Neuronal stem cell (in vitro differentiated cells): ENCODE results near the gene ANO7.

Source experiments
- DNase-seq: peaks from one replicate; pipeline ENCODE4 v3.0.0-alpha.2; 2013; ENCODE audit warnings: low spot score
- H2AFZ ChIP-seq: one replicate; pipeline ENCODE4 v1.6.1; 2013; ENCODE audit warnings: mild to moderate bottlenecking, low read length, inconsistent platforms
- H2AK5ac ChIP-seq: 2 replicates; pipeline ENCODE4 v1.6.1; 2013; ENCODE audit warnings: low read depth, mild to moderate bottlenecking, inconsistent platforms, low read length, moderate library complexity, mixed read lengths
- H2BK120ac ChIP-seq: 2 replicates; pipeline ENCODE4 v1.6.1; 2013; ENCODE audit warnings: low read depth, mild to moderate bottlenecking, inconsistent platforms, low read length, moderate library complexity, mixed read lengths
- H2BK12ac ChIP-seq: one replicate; pipeline ENCODE4 v1.6.1; 2013; ENCODE audit warnings: low read length, inconsistent platforms
- H2BK15ac ChIP-seq: 2 replicates; pipeline ENCODE4 v1.6.1; 2013; ENCODE audit warnings: mild to moderate bottlenecking, low read length, inconsistent platforms, mixed read lengths
- H2BK5ac ChIP-seq: one replicate; pipeline ENCODE4 v1.6.1; 2013; ENCODE audit warnings: inconsistent platforms, mild to moderate bottlenecking, low read length, moderate library complexity
- H3K14ac ChIP-seq: one replicate; pipeline ENCODE4 v1.6.1; 2013; ENCODE audit warnings: low read length, inconsistent platforms
- H3K18ac ChIP-seq: 2 replicates; pipeline ENCODE4 v1.6.1; 2013; ENCODE audit warnings: low read length, inconsistent platforms
- H3K23ac ChIP-seq: 2 replicates; pipeline ENCODE4 v1.6.1; 2013; ENCODE audit warnings: low read depth, mild to moderate bottlenecking, mixed read lengths, low read length, inconsistent platforms; ENCODE audit not compliant: poor library complexity
- H3K27ac ChIP-seq: replicated peaks from 3 replicates; pipeline ENCODE4 v1.5.1; 2013; ENCODE audit warnings: low read length, inconsistent platforms
- H3K27me3 ChIP-seq, 3 experiments: 2 replicates each; pipeline ENCODE4 v1.6.1; 2013; ENCODE audit warnings: low read length in 3 of 3, mild to moderate bottlenecking in 2 of 3, inconsistent platforms in 1 of 3, low read depth in 1 of 3, mixed read lengths in 1 of 3, moderate library complexity in 1 of 3; ENCODE audit not compliant: control insufficient read depth in 3 of 3, insufficient read depth in 3 of 3
- H3K36me3 ChIP-seq, 2 donors: replicated peaks in 1 of 2; 2 replicates each; pipeline ENCODE4 v1.6.1; 2013; ENCODE audit warnings: low read length in 2 of 2; ENCODE audit not compliant: control insufficient read depth in 2 of 2, insufficient read depth in 2 of 2
- H3K4ac ChIP-seq: 2 replicates; pipeline ENCODE4 v1.6.1; 2013; ENCODE audit warnings: inconsistent platforms, mild to moderate bottlenecking, low read length, moderate library complexity
- H3K4me1 ChIP-seq, 2 donors: 1 replicate in 1 of 2; 2 replicates in 1 of 2; pipeline ENCODE4 v1.6.1; 2013; ENCODE audit warnings: low read length in 2 of 2, low read depth in 1 of 2; ENCODE audit not compliant: control insufficient read depth in 2 of 2, insufficient read depth in 1 of 2
- H3K4me2 ChIP-seq: one replicate; pipeline ENCODE4 v1.6.1; 2013; ENCODE audit warnings: mild to moderate bottlenecking, low read length, inconsistent platforms; ENCODE audit not compliant: insufficient read depth, poor library complexity, severe bottlenecking
- H3K4me3 ChIP-seq, 2 donors: 2 replicates each; pipeline ENCODE4 v1.5.1; 2013; ENCODE audit warnings: low read length in 2 of 2, mild to moderate bottlenecking in 2 of 2, inconsistent platforms in 1 of 2, moderate library complexity in 1 of 2
- H3K79me1 ChIP-seq: one replicate; pipeline ENCODE4 v1.6.1; 2013; ENCODE audit warnings: low read depth, mild to moderate bottlenecking, inconsistent platforms, low read length, moderate library complexity
- H3K9ac ChIP-seq: one replicate; pipeline ENCODE4 v1.6.1; 2013; ENCODE audit warnings: mild to moderate bottlenecking, low read depth, low read length, inconsistent platforms; ENCODE audit not compliant: poor library complexity
- H3K9me3 ChIP-seq, 2 donors: replicated peaks in 1 of 2; 2 replicates each; pipeline versions ENCODE3 to v1.6.1; 2013; ENCODE audit warnings: low read length in 2 of 2, mild to moderate bottlenecking in 2 of 2, inconsistent platforms in 1 of 2, low read depth in 1 of 2, mixed read lengths in 1 of 2, moderate library complexity in 1 of 2; ENCODE audit not compliant: control insufficient read depth in 2 of 2, insufficient read depth in 1 of 2
- H4K8ac ChIP-seq: one replicate; pipeline ENCODE4 v1.6.1; 2013; ENCODE audit warnings: low read depth, mild to moderate bottlenecking, inconsistent platforms, low read length, moderate library complexity
- H4K91ac ChIP-seq: one replicate; pipeline ENCODE4 v1.6.1; 2013; ENCODE audit warnings: low read length, low read depth, mild to moderate bottlenecking, inconsistent platforms; ENCODE audit not compliant: poor library complexity
- WGBS, 2 donors: extraction: QIAGEN DNeasy Blood & Tissue Kit; methylation state at CpG; one replicate each; pipeline ENCODE4 v1.1.7; 2013; ENCODE audit warnings: missing lambda C conversion rate in 2 of 2, mixed read lengths in 1 of 2; ENCODE audit not compliant: insufficient read length in 2 of 2, insufficient replicate concordance in 1 of 2; ENCODE audit errors: extremely low coverage in 2 of 2; 5-methylcytosine and 5-hydroxymethylcytosine counted together

ANO7 gene

DNA sequence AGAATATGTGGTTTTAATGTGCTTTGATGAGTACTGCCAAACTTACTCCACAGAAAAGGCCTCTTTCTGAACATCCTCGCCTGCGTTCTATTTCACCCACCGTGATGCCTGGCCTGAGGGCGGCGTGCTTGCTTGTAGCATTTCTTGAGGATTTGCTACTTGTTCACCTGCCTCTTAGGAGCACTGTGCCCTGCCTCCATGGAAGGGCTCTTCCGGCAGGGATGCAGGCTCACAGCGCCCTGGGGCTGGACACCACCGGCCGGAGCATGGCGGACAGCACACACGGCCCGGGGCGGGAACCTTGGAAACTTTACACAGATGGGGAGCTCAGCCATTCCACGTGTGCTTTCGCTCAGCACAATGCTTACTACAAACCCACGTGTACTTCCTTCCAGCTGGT is 37.1 kb downstream of the ANO7 start:
- H3K27ac ChIP-seq: no peak overlapping the region

DNA sequence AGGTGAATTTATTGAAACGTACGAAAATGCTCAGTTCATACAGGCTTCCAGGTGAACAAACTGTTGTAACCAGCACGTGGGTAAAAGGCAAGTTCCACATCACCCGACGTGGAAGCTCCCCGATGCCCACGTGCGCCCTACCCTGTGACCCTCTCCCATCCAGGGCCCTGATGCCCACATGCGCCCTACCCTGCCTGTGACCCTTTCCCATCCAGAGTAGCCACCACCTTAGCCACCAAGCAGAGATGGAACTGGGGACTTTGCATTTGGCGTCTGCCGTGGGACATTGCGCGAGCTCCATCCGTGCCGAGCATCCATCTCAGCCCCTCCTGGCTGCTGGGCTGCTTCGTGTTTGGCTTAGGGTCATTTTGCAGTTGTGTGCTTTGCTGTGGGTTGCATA is 37.5 kb downstream of the ANO7 start:
- H2BK12ac ChIP-seq: no peak overlapping the region
- peaks cover 43 to 54% of the 10 kb centered on the region in 2 donors for H3K36me3 ChIP-seq
- no peak overlapping the region for H3K9ac ChIP-seq
- H3K14ac ChIP-seq: no peak overlapping the region
- H3K4ac ChIP-seq: no peak overlapping the region
- no CpG with 5 or more reads among the region's 16 CpGs for WGBS, 2 donors
- peak overlapping the region; percentile 71 for H3K18ac ChIP-seq
- no peak overlapping the region for H2AFZ ChIP-seq
- H3K27me3 ChIP-seq: no peaks in the 10 kb centered on the region
- H2AK5ac ChIP-seq: no peak overlapping the region
- no peak overlapping the region for H4K8ac ChIP-seq
- peak overlapping the region in 1 of 2 donors; percentile 43 for H3K4me3 ChIP-seq
- H2BK120ac ChIP-seq: no peak overlapping the region
- H3K27ac ChIP-seq: peak overlapping the region; percentile 25
- no peak overlapping the region for H2BK15ac ChIP-seq
- no peak overlapping the region for H3K23ac ChIP-seq
- no peak overlapping the region for H2BK5ac ChIP-seq
- H3K4me1 ChIP-seq: peaks cover 3 to 7% of the 10 kb centered on the region in 2 donors
- peaks cover 7% of the 10 kb centered on the region for H3K79me1 ChIP-seq
- H4K91ac ChIP-seq: no peak overlapping the region
- H3K4me2 ChIP-seq: no peak overlapping the region
- H3K9me3 ChIP-seq: peaks cover 0 to 2% of the 10 kb centered on the region in 2 donors
- DNase-seq: no peak

More for the DNA sequence above, 37.1 kb downstream of the ANO7 start:
- Histone ChIP-seq H2BK15ac (no peak overlapping the region), H3K4me3 (no peak overlapping the region), H3K14ac (no peak overlapping the region), H2AK5ac (no peak overlapping the region), H2BK5ac (no peak overlapping the region), H2BK12ac (no peak overlapping the region), H2BK120ac (no peak overlapping the region), H4K8ac (no peak overlapping the region), H3K27me3 (no peaks in the 10 kb centered on the region), H3K9ac (no peak overlapping the region), H3K4me2 (no peak overlapping the region), H3K18ac (no peak overlapping the region), H3K4me1 (peaks cover 3 to 7% of the 10 kb centered on the region in 2 donors), H2AFZ (no peak overlapping the region), H3K4ac (no peak overlapping the region), H3K79me1 (peaks cover 7% of the 10 kb centered on the region), H3K23ac (no peak overlapping the region), H3K36me3 (peaks cover 41 to 49% of the 10 kb centered on the region in 2 donors), H3K9me3 (peaks cover 0 to 2% of the 10 kb centered on the region in 2 donors), H4K91ac (no peak overlapping the region)
- DNase-seq: no peak
- no CpG with 5 or more reads among the region's 16 CpGs for WGBS, 2 donors

DNA sequence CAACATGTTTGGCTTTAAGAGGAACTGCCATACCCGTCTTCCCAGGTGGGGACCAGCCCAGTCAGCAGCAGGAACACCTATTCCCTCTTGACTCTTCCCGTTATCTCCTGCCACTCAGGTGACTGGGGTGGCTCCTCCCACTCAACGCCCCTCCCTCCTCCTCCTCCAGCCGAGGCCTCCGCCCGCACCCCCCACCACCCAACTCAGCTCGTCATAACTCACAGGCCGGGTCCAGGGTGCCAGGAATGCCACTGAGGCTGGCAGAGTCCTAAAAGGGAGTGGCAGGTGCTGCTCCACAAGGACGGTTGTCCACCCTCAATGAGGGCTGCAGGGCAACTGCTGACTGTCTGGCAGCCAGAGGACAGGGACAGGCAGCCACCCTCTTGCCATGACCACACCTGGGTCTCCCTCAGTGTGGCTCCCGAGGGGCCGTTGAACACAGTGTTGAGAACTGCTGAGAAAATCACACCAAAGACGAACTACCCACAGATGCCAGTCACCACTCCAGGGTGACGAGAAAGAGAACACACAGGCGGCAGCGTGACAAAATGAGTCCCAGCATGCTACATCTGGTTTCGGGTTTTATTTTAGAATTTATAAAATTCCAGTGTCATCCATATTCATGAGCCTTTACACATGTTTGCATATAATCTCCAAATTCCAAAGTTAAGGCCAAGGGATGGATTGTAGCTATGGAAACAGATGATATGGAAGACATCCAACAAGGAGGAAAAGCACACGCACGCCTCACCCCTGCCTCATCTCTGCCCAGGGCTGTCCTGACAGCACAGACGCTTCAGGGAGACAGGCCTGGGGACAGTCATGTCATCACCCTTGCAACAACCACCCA is 38.5 kb downstream of the ANO7 start:
- H3K9ac ChIP-seq: peak overlapping the region; percentile 44
- no peaks in the 10 kb centered on the region for H3K27me3 ChIP-seq
- H3K79me1 ChIP-seq: peaks cover 7% of the 10 kb centered on the region
- no peak overlapping the region for H2AFZ ChIP-seq
- no peak overlapping the region for H2BK5ac ChIP-seq
- H3K4me2 ChIP-seq: no peak overlapping the region
- H2BK120ac ChIP-seq: no peak overlapping the region
- H3K23ac ChIP-seq: no peak overlapping the region
- no peak overlapping the region for H4K91ac ChIP-seq
- H3K9me3 ChIP-seq: peaks cover 0 to 2% of the 10 kb centered on the region in 2 donors
- H2BK15ac ChIP-seq: no peak overlapping the region
- peaks cover 3 to 7% of the 10 kb centered on the region in 2 donors for H3K4me1 ChIP-seq
- no CpG with 5 or more reads among the region's 19 CpGs for WGBS, 2 donors
- no peak overlapping the region for H3K27ac ChIP-seq
- H3K4me3 ChIP-seq: no peak overlapping the region
- H3K18ac ChIP-seq: no peak overlapping the region
- no peak overlapping the region for H2BK12ac ChIP-seq
- no peak overlapping the region for H4K8ac ChIP-seq
- no peak overlapping the region for H2AK5ac ChIP-seq
- H3K4ac ChIP-seq: no peak overlapping the region
- peaks cover 47 to 64% of the 10 kb centered on the region in 2 donors for H3K36me3 ChIP-seq
- no peak for DNase-seq
- no peak overlapping the region for H3K14ac ChIP-seq

DNA sequence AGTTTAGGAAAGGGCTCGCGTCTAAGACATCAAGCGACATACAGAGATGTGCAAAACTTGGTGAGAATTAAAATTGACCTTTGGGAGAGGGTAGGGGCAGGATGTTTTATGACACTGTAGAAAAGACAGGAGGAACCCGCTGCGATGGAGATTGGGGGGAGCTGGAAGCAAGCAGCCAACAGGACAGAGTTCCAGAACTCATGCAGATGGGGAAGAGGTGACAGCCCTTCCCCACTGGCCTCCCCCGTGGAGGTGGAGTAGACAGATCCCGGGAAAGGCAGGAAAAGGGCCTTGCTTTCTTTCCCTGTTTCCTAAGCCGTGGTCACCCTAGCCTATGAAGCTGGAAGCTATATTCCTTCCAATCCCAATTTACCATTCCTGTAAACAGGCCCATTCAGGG is 39.1 kb downstream of the ANO7 start:
- no peak overlapping the region for H3K4ac ChIP-seq
- H2BK15ac ChIP-seq: no peak overlapping the region
- no peak overlapping the region for H3K23ac ChIP-seq
- H3K4me2 ChIP-seq: no peak overlapping the region
- H3K9me3 ChIP-seq: peaks cover 0 to 2% of the 10 kb centered on the region in 2 donors
- H3K14ac ChIP-seq: no peak overlapping the region
- no CpG with 5 or more reads among the region's 8 CpGs for WGBS, 2 donors
- peaks cover 3 to 7% of the 10 kb centered on the region in 2 donors for H3K4me1 ChIP-seq
- no peak overlapping the region for H2BK5ac ChIP-seq
- no peak overlapping the region for H4K8ac ChIP-seq
- H3K9ac ChIP-seq: no peak overlapping the region
- H2BK120ac ChIP-seq: no peak overlapping the region
- peaks cover 48 to 70% of the 10 kb centered on the region in 2 donors for H3K36me3 ChIP-seq
- H2AFZ ChIP-seq: no peak overlapping the region
- H3K4me3 ChIP-seq: no peak overlapping the region
- H3K27me3 ChIP-seq: no peaks in the 10 kb centered on the region
- peaks cover 7% of the 10 kb centered on the region for H3K79me1 ChIP-seq
- no peak overlapping the region for H4K91ac ChIP-seq
- DNase-seq: no peak
- no peak overlapping the region for H3K18ac ChIP-seq
- no peak overlapping the region for H2BK12ac ChIP-seq
- no peak overlapping the region for H3K27ac ChIP-seq
- H2AK5ac ChIP-seq: no peak overlapping the region
